SK-N-SH (cell line): ENCODE data around the gene PLBD2. TPM values are rescaled to one million over a fixed set of nuclear protein-coding genes. Genes with fewer than 3 reads are reported as not detected.

Experiments used
- CTCF ChIA-PET: fragments of 300-600, 350-600 bp; formaldehyde crosslinking; extraction: SDS; loops from one replicate; lab custom pipeline; 2021; lab: Yijun Ruan, JAX
- POLR2A ChIA-PET: fragments of 350-600 bp; sonication (Branson Sonifier 250); formaldehyde crosslinking; extraction: SDS; loops from one replicate; lab custom pipeline; 2020; ENCODE audit warnings: antibody characterized with exemption, inconsistent platforms; lab: Yijun Ruan, JAX
- DNase-seq: peaks from one replicate; pipeline ENCODE4 v3.0.0; 2012
- H2AFZ ChIP-seq: fragments of 200-600 bp; sonication (generic); 2 replicates; pipeline ENCODE4 v1.8.1; 2016; ENCODE audit warnings: antibody characterized with exemption, mild to moderate bottlenecking, low read depth
- H3F3A ChIP-seq: fragments of 200-600 bp; sonication (generic); replicated peaks from 2 replicates; pipeline ENCODE3; 2016; ENCODE audit warnings: antibody characterized with exemption, mild to moderate bottlenecking; ENCODE audit not compliant: insufficient read depth
- H3K27ac ChIP-seq, 2 experiments: fragments of 200-500 bp in 1 of 2; fragments of 200-600 bp in 1 of 2; sonication (Bioruptor generic) in 1 of 2; sonication (generic), shearing (Covaris generic) in 1 of 2; 2 replicates each; pipeline versions ENCODE4 v1.5.1 to v1.6.1; 2014 to 2016; ENCODE audit warnings: low read depth in 2 of 2, inconsistent platforms in 1 of 2, low read length in 1 of 2, mild to moderate bottlenecking in 1 of 2, mixed read lengths in 1 of 2
- H3K27me3 ChIP-seq: fragments of 200-600 bp; sonication (generic), shearing (Covaris generic); 2 replicates; pipeline ENCODE4 v1.6.1; 2016; ENCODE audit warnings: mixed run types; ENCODE audit not compliant: insufficient read depth
- H3K36me3 ChIP-seq, 2 experiments: fragments of 200-500 bp in 1 of 2; fragments of 200-600 bp in 1 of 2; sonication (Bioruptor generic) in 1 of 2; sonication (generic) in 1 of 2; replicated peaks in 1 of 2; 2 replicates each; pipeline versions ENCODE3 to v1.5.1; 2014 to 2016; ENCODE audit warnings: low read length in 1 of 2, mild to moderate bottlenecking in 1 of 2; ENCODE audit not compliant: insufficient read depth in 2 of 2, control insufficient read depth in 1 of 2
- H3K4me1 ChIP-seq, 2 experiments: fragments of 200-500 bp in 1 of 2; fragments of 200-600 bp in 1 of 2; sonication (Bioruptor generic) in 1 of 2; sonication (generic), shearing (Covaris generic) in 1 of 2; 2 replicates each; pipeline versions ENCODE4 v1.5.1 to v1.6.1; 2014 to 2016; ENCODE audit warnings: low read depth in 1 of 2, low read length in 1 of 2, mixed run types in 1 of 2; ENCODE audit not compliant: insufficient read depth in 2 of 2, control insufficient read depth in 1 of 2
- H3K4me2 ChIP-seq: fragments of 200-600 bp; sonication (generic), shearing (Covaris generic); 2 replicates; pipeline ENCODE4 v1.6.1; 2017; ENCODE audit warnings: mixed run types
- H3K4me3 ChIP-seq, 2 experiments: fragments of 200-500 bp in 1 of 2; fragments of 200-600 bp in 1 of 2; sonication (Bioruptor generic) in 1 of 2; sonication (generic), shearing (Covaris generic) in 1 of 2; 2 replicates each; pipeline versions ENCODE4 v1.5.1 to v1.8.1; 2014 to 2016; ENCODE audit warnings: low read depth in 2 of 2, inconsistent platforms in 1 of 2, low read length in 1 of 2, mild to moderate bottlenecking in 1 of 2, mixed read lengths in 1 of 2, moderate library complexity in 1 of 2
- H3K79me2 ChIP-seq: fragments of 200-600 bp; sonication (generic); 2 replicates; pipeline ENCODE4 v1.8.1; 2017; ENCODE audit warnings: mild to moderate bottlenecking; ENCODE audit not compliant: insufficient read depth
- H3K9ac ChIP-seq: fragments of 200-600 bp; sonication (generic); 2 replicates; pipeline ENCODE4 v1.6.1; 2017; ENCODE audit warnings: mixed run types
- H3K9me2 ChIP-seq: fragments of 200-600 bp; sonication (generic); 2 replicates; pipeline ENCODE4 v1.6.1; 2017; ENCODE audit warnings: mixed run types
- H3K9me3 ChIP-seq: fragments of 200-600 bp; sonication (generic); 2 replicates; pipeline ENCODE4 v1.6.1; 2017; ENCODE audit warnings: mixed run types, mild to moderate bottlenecking, moderate library complexity
- H4K20me1 ChIP-seq: fragments of 200-600 bp; sonication (generic); 2 replicates; pipeline ENCODE4 v1.6.1; 2017; ENCODE audit warnings: mild to moderate bottlenecking, mixed run types; ENCODE audit not compliant: insufficient read depth
- CHD2 ChIP-seq: fragments of 150-350 bp; IDR thresholded peaks from 2 replicates; pipeline ENCODE4 v1.6.1; 2018; ENCODE audit warnings: low read length; ENCODE audit not compliant: partially characterized antibody
- ELF1 ChIP-seq: IDR thresholded peaks from 2 replicates; pipeline ENCODE4 v1.4.0; 2012
- FOSL2 ChIP-seq: IDR thresholded peaks from 2 replicates; pipeline ENCODE4 v1.4.0; 2012; ENCODE audit warnings: low read depth, mild to moderate bottlenecking, moderate library complexity, borderline replicate concordance
- GABPA ChIP-seq: IDR thresholded peaks from 2 replicates; pipeline ENCODE4 v1.4.0; 2012; ENCODE audit warnings: low read depth, mild to moderate bottlenecking
- GATA2 ChIP-seq: sonication (generic); formaldehyde crosslinking; IDR thresholded peaks from 2 replicates; pipeline ENCODE4 v1.5.0; 2020; ENCODE audit warnings: mild to moderate bottlenecking, missing genetic modification reagents
- JUND ChIP-seq: IDR thresholded peaks from 2 replicates; pipeline ENCODE4 v1.4.0; 2012
- MXI1 ChIP-seq: IDR thresholded peaks from 2 replicates; pipeline ENCODE4 v1.6.1; 2012; ENCODE audit warnings: mild to moderate bottlenecking, low read depth, low read length, improper control_type of control experiment
- NFIC ChIP-seq: IDR thresholded peaks from 2 replicates; pipeline ENCODE4 v1.4.0; 2012; ENCODE audit warnings: borderline replicate concordance
- POLR2AphosphoS5 ChIP-seq: IDR thresholded peaks from 2 replicates; pipeline ENCODE4 v1.6.1; 2012; ENCODE audit warnings: low read depth, low read length
- RXRA ChIP-seq: IDR thresholded peaks from 2 replicates; pipeline ENCODE4 v1.4.0; 2012; ENCODE audit warnings: low read depth, mild to moderate bottlenecking, borderline replicate concordance
- SIN3A ChIP-seq: IDR thresholded peaks from 2 replicates; pipeline ENCODE4 v1.6.1; 2012; ENCODE audit warnings: low read depth, mild to moderate bottlenecking, low read length, moderate library complexity, borderline replicate concordance
- SMC3 ChIP-seq: IDR thresholded peaks from 2 replicates; pipeline ENCODE4 v1.6.1; 2012; ENCODE audit warnings: low read depth, low read length, improper control_type of control experiment
- TAF1 ChIP-seq: IDR thresholded peaks from 2 replicates; pipeline ENCODE4 v1.6.1; 2012; ENCODE audit warnings: low read depth, mild to moderate bottlenecking, low read length, moderate library complexity, borderline replicate concordance
- TCF12 ChIP-seq: IDR thresholded peaks from 2 replicates; pipeline ENCODE4 v1.4.0; 2012
- TEAD4 ChIP-seq: IDR thresholded peaks from 2 replicates; pipeline ENCODE4 v1.4.0; 2012; ENCODE audit warnings: mild to moderate bottlenecking, borderline replicate concordance; ENCODE audit not compliant: insufficient read depth
- YY1 ChIP-seq: IDR thresholded peaks from 2 replicates; pipeline ENCODE4 v1.4.0; 2012; ENCODE audit warnings: low read depth, mild to moderate bottlenecking
- WGBS: methylation state at CpG from one replicate; pipeline ENCODE4 v1.1.6; 2017; ENCODE audit warnings: low lambda C conversion rate; 5-methylcytosine and 5-hydroxymethylcytosine counted together
- polyA plus RNA-seq, 3 experiments: library from polyadenylated mRNA; depleted of rRNA; stranded (reverse); fragments of >200 nt; gene quantifications; 2 replicates each; pipeline ENCODE4 v1.2.3, GENCODE V29; 2012
- TF ChIP-seq, protein P1 (sequence below): IDR thresholded peaks from 2 replicates; pipeline ENCODE4 v1.4.0; 2012; ENCODE audit warnings: low read depth, borderline replicate concordance
- TF ChIP-seq, protein P2 (sequence below): IDR thresholded peaks from 2 replicates; pipeline ENCODE4 v1.6.1; 2012; ENCODE audit warnings: mild to moderate bottlenecking, low read depth, low read length, moderate library complexity
- TF ChIP-seq, protein P3 (sequence below): IDR thresholded peaks from 2 replicates; pipeline ENCODE4; 2012
- TF ChIP-seq, protein P4 (sequence below): fragments of 150-350 bp; IDR thresholded peaks from 2 replicates; pipeline ENCODE4 v1.6.1; 2017; ENCODE audit warnings: antibody characterized with exemption, low read length, low read depth, borderline replicate concordance
- TF ChIP-seq, protein P5 (sequence below): IDR thresholded peaks from 2 replicates; pipeline ENCODE4 v1.4.0; 2012; ENCODE audit warnings: low read depth
- TF ChIP-seq, protein P6 (sequence below): fragments of 150-350 bp; IDR thresholded peaks from 2 replicates; pipeline ENCODE4 v1.6.1; 2016; ENCODE audit warnings: mild to moderate bottlenecking, low read depth, low read length

PLBD2 gene
- polyA plus RNA-seq, 1 of the 3 experiments (the other 2 are of a cell fraction) = 15.2 TPM

DNA sequence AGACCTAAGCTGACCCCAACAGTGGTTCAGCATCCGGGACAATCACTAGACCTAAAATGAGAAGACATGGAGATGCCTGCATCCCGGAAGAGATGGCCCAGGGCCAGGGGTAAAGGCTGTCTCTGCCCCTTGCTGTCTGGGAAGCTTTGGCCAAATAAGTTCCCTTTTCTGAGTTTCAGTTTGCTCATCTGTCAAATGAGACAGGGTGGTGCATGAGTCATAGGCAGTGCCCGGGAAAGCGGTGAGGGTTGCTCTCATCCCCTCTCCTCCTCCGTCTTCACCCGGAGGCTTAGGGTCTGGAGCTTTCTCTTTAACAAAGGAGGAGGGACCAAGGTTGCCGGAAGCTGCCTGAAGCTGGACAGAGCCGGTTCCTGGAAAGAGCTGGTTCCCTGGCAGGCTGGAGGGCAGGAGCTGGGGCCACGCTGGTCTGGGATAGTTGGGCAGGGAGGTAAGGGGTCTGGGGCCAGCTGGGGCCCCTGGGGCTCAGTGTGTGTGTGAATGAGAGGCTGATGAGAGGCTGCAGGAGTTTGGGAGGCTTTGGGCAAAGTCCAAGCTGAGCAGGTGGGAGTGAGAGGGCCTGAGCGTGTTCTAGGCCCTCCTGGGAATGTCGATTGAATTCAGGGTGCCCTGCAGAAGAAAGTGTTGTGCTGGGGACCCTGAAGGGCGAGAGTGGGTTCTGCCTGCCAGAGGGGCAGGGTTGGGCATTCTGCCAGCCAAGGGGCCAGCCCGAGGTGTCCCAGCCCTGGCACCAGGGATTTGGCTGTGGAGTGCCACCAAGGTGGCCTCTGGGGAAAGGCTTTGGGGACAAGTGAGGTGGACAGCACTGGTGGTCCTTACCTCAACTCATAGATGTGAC is 63.9 kb downstream of the PLBD2 start, which contains the start of gene SDSL:
Gene SDSL (plus strand): TSS at position 351 of the 856 bp plus-strand sequence. CDS start 5,603 bp downstream, outside the sequence.
- peaks cover 10% of the 10 kb centered on the region for H3K79me2 ChIP-seq
- CTCF ChIA-PET = interaction anchor here (0.6 to 4.7 kb wide), 3 partner anchors 102 to 226 kb away, joined by 3 to 42 read pairs (median 3); partner anchors contain the start of gene TPCN1
- peak within 1 kb of the TSS; percentile 54 to 73 for H3K4me3 ChIP-seq
- peak within 1 kb of the TSS; percentile 84 for H2AFZ ChIP-seq
- WGBS = 10% methylated on average over 13 of the region's 13 CpGs
- no peaks in the 10 kb centered on the region for H4K20me1 ChIP-seq
- H3K27me3 ChIP-seq = no peaks in the 10 kb centered on the region
- H3K4me2 ChIP-seq = peak within 1 kb of the TSS; percentile 98
- peak; percentile 75 for DNase-seq
- no peaks in the 10 kb centered on the region for H3K36me3 ChIP-seq
- peak within 1 kb of the TSS; percentile 64 to 67 for H3K27ac ChIP-seq
- peak within 1 kb of the TSS; percentile 90 for H3K9ac ChIP-seq
- no peaks in the 10 kb centered on the region for H3K9me3 ChIP-seq
- peaks cover 0 to 5% of the 10 kb centered on the region in 2 experiments; a peak in 1 of 4 replicates for H3K4me1 ChIP-seq
- POLR2A ChIA-PET = interaction anchor here (0.5 to 1.5 kb wide), 3 partner anchors 24 to 87 kb away, joined by 3 to 4 read pairs (median 3); partner anchors contain the start of gene SLC8B1
- H3K9me2 ChIP-seq = no peaks in the 10 kb centered on the region
- no peaks in the 10 kb centered on the region for H3F3A ChIP-seq
- TF ChIP-seq SIN3A = peak; percentile 79
- TF ChIP-seq, protein P1, sequence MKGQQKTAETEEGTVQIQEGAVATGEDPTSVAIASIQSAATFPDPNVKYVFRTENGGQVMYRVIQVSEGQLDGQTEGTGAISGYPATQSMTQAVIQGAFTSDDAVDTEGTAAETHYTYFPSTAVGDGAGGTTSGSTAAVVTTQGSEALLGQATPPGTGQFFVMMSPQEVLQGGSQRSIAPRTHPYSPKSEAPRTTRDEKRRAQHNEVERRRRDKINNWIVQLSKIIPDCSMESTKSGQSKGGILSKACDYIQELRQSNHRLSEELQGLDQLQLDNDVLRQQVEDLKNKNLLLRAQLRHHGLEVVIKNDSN = no peak
- TF ChIP-seq FOSL2 = peak; percentile 77
- peak; percentile 40; the same call in 1 of the 2 replicates for TF ChIP-seq TCF12
- TF ChIP-seq TEAD4 = no peak
- TF ChIP-seq, protein P2, sequence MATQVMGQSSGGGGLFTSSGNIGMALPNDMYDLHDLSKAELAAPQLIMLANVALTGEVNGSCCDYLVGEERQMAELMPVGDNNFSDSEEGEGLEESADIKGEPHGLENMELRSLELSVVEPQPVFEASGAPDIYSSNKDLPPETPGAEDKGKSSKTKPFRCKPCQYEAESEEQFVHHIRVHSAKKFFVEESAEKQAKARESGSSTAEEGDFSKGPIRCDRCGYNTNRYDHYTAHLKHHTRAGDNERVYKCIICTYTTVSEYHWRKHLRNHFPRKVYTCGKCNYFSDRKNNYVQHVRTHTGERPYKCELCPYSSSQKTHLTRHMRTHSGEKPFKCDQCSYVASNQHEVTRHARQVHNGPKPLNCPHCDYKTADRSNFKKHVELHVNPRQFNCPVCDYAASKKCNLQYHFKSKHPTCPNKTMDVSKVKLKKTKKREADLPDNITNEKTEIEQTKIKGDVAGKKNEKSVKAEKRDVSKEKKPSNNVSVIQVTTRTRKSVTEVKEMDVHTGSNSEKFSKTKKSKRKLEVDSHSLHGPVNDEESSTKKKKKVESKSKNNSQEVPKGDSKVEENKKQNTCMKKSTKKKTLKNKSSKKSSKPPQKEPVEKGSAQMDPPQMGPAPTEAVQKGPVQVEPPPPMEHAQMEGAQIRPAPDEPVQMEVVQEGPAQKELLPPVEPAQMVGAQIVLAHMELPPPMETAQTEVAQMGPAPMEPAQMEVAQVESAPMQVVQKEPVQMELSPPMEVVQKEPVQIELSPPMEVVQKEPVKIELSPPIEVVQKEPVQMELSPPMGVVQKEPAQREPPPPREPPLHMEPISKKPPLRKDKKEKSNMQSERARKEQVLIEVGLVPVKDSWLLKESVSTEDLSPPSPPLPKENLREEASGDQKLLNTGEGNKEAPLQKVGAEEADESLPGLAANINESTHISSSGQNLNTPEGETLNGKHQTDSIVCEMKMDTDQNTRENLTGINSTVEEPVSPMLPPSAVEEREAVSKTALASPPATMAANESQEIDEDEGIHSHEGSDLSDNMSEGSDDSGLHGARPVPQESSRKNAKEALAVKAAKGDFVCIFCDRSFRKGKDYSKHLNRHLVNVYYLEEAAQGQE = peak; percentile 86
- TF ChIP-seq, protein P3, sequence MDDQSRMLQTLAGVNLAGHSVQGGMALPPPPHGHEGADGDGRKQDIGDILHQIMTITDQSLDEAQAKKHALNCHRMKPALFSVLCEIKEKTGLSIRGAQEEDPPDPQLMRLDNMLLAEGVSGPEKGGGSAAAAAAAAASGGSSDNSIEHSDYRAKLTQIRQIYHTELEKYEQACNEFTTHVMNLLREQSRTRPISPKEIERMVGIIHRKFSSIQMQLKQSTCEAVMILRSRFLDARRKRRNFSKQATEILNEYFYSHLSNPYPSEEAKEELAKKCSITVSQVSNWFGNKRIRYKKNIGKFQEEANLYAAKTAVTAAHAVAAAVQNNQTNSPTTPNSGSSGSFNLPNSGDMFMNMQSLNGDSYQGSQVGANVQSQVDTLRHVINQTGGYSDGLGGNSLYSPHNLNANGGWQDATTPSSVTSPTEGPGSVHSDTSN = peak; percentile 91
- TF ChIP-seq GATA2 = no peak
- TF ChIP-seq, protein P4, sequence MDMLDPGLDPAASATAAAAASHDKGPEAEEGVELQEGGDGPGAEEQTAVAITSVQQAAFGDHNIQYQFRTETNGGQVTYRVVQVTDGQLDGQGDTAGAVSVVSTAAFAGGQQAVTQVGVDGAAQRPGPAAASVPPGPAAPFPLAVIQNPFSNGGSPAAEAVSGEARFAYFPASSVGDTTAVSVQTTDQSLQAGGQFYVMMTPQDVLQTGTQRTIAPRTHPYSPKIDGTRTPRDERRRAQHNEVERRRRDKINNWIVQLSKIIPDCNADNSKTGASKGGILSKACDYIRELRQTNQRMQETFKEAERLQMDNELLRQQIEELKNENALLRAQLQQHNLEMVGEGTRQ = no peak
- TF ChIP-seq JUND = peak; percentile 73
- peak; percentile 86 for TF ChIP-seq TAF1
- peak; percentile 42; the same call in 1 of the 2 replicates for TF ChIP-seq YY1
- TF ChIP-seq CHD2 = peak; percentile 21
- TF ChIP-seq NFIC = peak; percentile 69
- TF ChIP-seq, protein P5, sequence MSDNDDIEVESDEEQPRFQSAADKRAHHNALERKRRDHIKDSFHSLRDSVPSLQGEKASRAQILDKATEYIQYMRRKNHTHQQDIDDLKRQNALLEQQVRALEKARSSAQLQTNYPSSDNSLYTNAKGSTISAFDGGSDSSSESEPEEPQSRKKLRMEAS = peak; percentile 90
- TF ChIP-seq, protein P6, sequence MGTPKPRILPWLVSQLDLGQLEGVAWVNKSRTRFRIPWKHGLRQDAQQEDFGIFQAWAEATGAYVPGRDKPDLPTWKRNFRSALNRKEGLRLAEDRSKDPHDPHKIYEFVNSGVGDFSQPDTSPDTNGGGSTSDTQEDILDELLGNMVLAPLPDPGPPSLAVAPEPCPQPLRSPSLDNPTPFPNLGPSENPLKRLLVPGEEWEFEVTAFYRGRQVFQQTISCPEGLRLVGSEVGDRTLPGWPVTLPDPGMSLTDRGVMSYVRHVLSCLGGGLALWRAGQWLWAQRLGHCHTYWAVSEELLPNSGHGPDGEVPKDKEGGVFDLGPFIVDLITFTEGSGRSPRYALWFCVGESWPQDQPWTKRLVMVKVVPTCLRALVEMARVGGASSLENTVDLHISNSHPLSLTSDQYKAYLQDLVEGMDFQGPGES = no peak
- peak; percentile 69 for TF ChIP-seq GABPA
- TF ChIP-seq SMC3 = no peak
- peak; percentile 84 for TF ChIP-seq ELF1
- no peak for TF ChIP-seq RXRA
- TF ChIP-seq MXI1 = peak; percentile 76
- TF ChIP-seq POLR2AphosphoS5 = peak; percentile 96
